Embryonic facial prominence (tissue), 1 donor: ENCODE data around the gene EPHA8.

Source experiments
- DNase-seq: peaks from one replicate; pipeline ENCODE4 v3.0.0-alpha.2; 2016; ENCODE audit errors: extremely low spot score

The EPHA8 gene

GRCh38 chr1:22567197-22567596 is 3.9 kb downstream of the EPHA8 start:
- DNase-seq, result no peak

- no peak for DNase-seq
These were observed 4.7 kb downstream of the EPHA8 start for GRCh38 chr1:22567994-22568393.

GRCh38 chr1:22569269-22569668 is 6.0 kb downstream of the EPHA8 start:
- no peak for DNase-seq

GRCh38 chr1:22570140-22570909 is 7.0 kb downstream of the EPHA8 start:
- DNase-seq, result no peak

GRCh38 chr1:22572818-22573217 is 9.5 kb downstream of the EPHA8 start:
- no peak for DNase-seq

GRCh38 chr1:22573237-22573636 is 9.9 kb downstream of the EPHA8 start:
- DNase-seq, result no peak

GRCh38 chr1:22575532-22576149 is 12.4 kb downstream of the EPHA8 start:
- no peak for DNase-seq

- DNase-seq, result no peak
These were observed 12.9 kb downstream of the EPHA8 start for GRCh38 chr1:22576150-22576544.

GRCh38 chr1:22576617-22577016 is 13.3 kb downstream of the EPHA8 start:
- no peak for DNase-seq

- DNase-seq, result no peak
These were observed 15.6 kb downstream of the EPHA8 start for GRCh38 chr1:22578732-22579361.

- no peak for DNase-seq
These were observed 16.4 kb downstream of the EPHA8 start for GRCh38 chr1:22579541-22580155.

GRCh38 chr1:22582661-22583635 is 19.7 kb downstream of the EPHA8 start:
- DNase-seq, result no peak

GRCh38 chr1:22584001-22584562 is 20.8 kb downstream of the EPHA8 start:
- DNase-seq, result no peak

GRCh38 chr1:22584970-22585369 is 21.7 kb downstream of the EPHA8 start:
- no peak for DNase-seq

GRCh38 chr1:22585471-22585870 is 22.2 kb downstream of the EPHA8 start:
- DNase-seq, result no peak

- DNase-seq, result no peak
These were observed 23.3 kb downstream of the EPHA8 start for GRCh38 chr1:22586356-22587130.

GRCh38 chr1:22587247-22587646 is 24.0 kb downstream of the EPHA8 start:
- no peak for DNase-seq

GRCh38 chr1:22588899-22589422 is 25.7 kb downstream of the EPHA8 start:
- no peak for DNase-seq

GRCh38 chr1:22591576-22591975 is 28.3 kb downstream of the EPHA8 start:
- DNase-seq, result no peak

- DNase-seq, result no peak
These were observed 28.8 kb downstream of the EPHA8 start for GRCh38 chr1:22592051-22592450.
